Panc1 (cell line): Measurements from ENCODE around the gene CMIP.

Source experiments
- CTCF ChIP-seq: fragments of 450-650 bp; IDR thresholded peaks from 2 replicates; pipeline ENCODE4 v1.5.1; 2017; ENCODE audit warnings: mild to moderate bottlenecking
- POLR2AphosphoS5 ChIP-seq: IDR thresholded peaks from 2 replicates; pipeline ENCODE4 v1.6.1; 2012; ENCODE audit warnings: mild to moderate bottlenecking, low read depth, low read length, moderate library complexity
- REST ChIP-seq, 2 experiments: IDR thresholded peaks; 2 replicates each; pipeline ENCODE4 v1.6.1; 2011 to 2012; ENCODE audit warnings: low read depth in 2 of 2, control low read depth in 1 of 2, low read length in 1 of 2, mild to moderate bottlenecking in 1 of 2, moderate library complexity in 1 of 2; ENCODE audit not compliant: insufficient read depth in 1 of 2

- TF ChIP-seq CTCF = no peak
- TF ChIP-seq POLR2AphosphoS5 = no peak
- no peak for TF ChIP-seq REST (IDR thresholded peaks at IDR 0.05; ENCODE audit: insufficient read depth in 1 of 2, low read depth in 2 of 2, low read length in 1 of 2)
Observed at GRCh38 chr16:81545470-81546250, 101.1 kb downstream of the CMIP start.
